ENCODE data around the gene CYB561A3. TPM values are rescaled to one million over a fixed set of nuclear protein-coding genes. Genes with fewer than 3 reads are reported as not detected.
A peak's percentile ranks its signal among the peaks of the same experiment; 100 is the strongest.

Gene CYB561A3
- total RNA-seq, 1 donor, result 62.5 TPM

DNA sequence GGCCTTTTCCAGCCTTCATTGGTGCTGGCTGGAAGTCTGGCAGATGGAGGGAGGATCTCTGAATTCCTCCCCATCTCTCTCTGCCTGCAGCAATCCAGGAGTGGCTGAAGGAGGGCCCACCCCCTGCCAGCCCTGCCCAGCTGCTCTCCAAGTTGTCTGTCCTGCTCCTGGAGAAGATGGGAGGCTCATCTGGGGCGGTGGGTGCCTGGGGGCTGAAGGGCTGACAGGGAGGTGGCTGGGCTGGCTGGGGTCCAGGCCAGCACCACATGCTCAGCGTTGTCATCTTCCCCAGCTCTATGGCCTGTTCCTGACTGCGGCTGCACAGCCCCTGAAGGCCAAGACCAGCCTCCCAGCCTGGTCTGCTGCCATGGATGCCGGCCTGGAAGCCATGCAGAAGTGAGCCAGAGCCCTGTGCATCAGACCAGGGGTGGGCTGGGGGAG is 16.5 kb downstream of the CYB561A3 start:
- DNase-seq (ENCODE audit: low read depth), result peak; percentile 46
- TF ChIP-seq, protein P1, sequence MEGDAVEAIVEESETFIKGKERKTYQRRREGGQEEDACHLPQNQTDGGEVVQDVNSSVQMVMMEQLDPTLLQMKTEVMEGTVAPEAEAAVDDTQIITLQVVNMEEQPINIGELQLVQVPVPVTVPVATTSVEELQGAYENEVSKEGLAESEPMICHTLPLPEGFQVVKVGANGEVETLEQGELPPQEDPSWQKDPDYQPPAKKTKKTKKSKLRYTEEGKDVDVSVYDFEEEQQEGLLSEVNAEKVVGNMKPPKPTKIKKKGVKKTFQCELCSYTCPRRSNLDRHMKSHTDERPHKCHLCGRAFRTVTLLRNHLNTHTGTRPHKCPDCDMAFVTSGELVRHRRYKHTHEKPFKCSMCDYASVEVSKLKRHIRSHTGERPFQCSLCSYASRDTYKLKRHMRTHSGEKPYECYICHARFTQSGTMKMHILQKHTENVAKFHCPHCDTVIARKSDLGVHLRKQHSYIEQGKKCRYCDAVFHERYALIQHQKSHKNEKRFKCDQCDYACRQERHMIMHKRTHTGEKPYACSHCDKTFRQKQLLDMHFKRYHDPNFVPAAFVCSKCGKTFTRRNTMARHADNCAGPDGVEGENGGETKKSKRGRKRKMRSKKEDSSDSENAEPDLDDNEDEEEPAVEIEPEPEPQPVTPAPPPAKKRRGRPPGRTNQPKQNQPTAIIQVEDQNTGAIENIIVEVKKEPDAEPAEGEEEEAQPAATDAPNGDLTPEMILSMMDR (IDR thresholded peaks at IDR 0.05; ENCODE audit: insufficient read depth, low read length), result no peak
- no peak overlapping the region for H3K4me3 ChIP-seq (ENCODE audit: low read depth, low read length)

DNA sequence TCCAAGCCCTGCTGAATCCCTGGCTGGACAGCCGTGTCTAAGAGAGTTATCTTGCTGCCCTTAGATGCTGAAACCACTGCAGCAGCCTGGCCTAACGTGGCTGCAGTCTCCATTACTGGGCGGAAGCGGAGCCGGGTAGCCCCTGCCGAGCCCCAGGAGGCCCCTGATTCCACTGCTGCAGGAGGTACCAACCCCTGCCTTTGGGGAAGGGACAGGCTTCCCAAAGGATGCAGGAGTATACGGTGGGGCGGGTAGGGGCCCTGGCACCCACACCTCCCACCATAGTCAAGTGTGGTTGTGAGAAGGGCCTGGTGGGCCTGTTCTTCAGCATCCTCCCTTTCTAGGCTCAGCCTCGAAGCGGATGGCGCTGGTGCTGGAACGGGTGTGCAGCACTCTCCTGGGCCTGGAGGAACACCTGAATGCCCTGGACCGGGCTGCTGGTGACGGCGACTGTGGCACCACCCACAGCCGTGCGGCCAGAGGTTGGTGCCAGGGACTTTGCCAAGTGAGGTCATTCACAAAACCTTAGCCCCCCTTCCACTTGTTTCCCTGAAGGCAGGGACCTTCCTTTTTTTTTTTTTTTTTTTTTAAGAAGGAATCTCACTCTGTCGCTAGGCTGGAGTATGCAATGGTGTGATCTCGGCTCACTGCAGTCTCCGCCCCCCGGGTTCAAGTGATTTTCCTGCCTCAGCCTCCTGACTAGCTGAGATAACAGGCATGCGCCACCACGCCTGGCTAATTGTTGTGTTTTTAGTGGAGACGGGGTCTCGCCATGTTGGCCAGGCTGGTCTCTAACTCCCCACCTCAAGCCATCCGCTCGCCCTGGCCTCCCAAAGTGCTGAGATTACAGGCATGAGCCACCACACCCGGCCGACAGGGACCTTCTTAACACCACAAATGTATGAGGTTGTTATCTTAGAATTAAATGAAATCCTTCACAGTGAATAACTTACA is 17.6 kb downstream of the CYB561A3 start:
- H3K4me3 ChIP-seq (ENCODE audit: low read depth, low read length), result no peak overlapping the region
- TF ChIP-seq, protein P1 (IDR thresholded peaks at IDR 0.05; ENCODE audit: insufficient read depth, low read length), result no peak
- no peak for DNase-seq (ENCODE audit: low read depth)

DNA sequence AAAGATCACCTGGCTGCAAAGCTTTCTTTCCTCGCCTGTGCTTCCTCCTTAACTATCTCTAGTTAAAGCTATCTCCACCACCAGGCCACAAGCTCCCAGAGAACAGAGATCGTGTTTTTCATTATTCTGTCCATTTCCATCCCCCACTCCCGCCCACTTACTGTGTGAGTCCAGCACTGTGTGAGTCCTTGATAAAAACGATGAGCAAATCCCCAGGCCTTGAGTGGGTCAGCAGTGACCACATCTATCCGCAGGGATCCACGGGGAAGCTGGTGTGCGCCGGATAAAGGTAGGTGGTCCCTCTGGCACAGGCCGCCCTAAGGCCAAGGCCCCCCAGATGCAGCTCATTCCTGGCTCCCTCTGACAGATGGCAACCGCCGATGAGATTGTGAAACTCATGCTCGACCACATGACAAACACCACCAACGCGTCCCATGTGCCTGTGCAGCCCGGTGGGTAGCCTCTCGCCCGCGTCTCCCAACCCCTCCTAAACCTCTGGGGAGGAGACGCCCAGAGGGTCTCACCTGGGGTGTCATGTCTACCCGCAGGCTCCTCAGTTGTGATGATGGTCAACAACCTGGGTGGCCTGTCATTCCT is 19.4 kb downstream of the CYB561A3 start:
- DNase-seq (ENCODE audit: low read depth), result no peak
- TF ChIP-seq, protein P1 (IDR thresholded peaks at IDR 0.05; ENCODE audit: insufficient read depth, low read length), result no peak
- H3K4me3 ChIP-seq (ENCODE audit: low read depth, low read length), result no peak overlapping the region

DNA sequence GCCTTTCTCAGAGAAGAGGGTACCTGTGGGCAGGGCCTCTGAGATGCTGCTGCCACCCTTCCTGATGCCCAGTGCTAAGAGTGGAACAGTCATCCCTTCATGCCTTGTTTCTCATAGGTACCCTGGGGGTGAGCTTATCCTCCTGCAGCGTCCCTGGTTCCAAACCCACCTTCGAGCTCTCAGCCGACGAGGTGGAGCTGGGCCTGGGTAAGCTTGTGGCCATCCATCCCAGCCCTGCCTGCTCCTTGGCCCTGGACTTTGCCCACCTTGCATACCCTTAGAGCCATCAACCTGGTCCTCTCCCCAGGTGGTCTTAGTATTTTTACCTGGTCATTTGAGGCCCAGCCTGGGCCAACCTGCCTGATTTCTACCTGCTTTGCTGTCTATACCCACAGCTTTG is 20.0 kb downstream of the CYB561A3 start:
- DNase-seq (ENCODE audit: low read depth), result no peak
- no peak overlapping the region for H3K4me3 ChIP-seq (ENCODE audit: low read depth, low read length)
- TF ChIP-seq, protein P1 (IDR thresholded peaks at IDR 0.05; ENCODE audit: insufficient read depth, low read length), result no peak

DNA sequence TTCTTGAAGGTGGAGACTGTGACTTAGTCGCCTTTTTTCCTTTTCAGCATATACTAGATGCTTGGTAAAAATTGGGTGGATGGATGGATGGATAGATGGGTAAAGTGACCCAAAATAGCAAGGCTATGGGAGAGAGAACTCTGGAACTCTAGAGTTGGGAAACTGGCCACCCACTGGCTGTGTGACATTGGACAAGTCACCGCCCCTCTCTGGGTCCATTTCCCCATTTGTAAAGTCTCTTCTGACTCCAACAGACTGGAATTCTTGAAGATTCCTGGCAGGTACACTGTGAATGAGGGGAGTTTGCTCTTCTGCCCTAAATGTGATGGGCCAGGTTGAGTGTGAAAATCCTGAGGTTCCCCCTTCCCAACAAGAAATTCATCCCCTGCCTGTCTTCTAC is 20.7 kb downstream of the CYB561A3 start:
- TF ChIP-seq, protein P1 (IDR thresholded peaks at IDR 0.05; ENCODE audit: insufficient read depth, low read length), result no peak
- DNase-seq (ENCODE audit: low read depth), result no peak

DNA sequence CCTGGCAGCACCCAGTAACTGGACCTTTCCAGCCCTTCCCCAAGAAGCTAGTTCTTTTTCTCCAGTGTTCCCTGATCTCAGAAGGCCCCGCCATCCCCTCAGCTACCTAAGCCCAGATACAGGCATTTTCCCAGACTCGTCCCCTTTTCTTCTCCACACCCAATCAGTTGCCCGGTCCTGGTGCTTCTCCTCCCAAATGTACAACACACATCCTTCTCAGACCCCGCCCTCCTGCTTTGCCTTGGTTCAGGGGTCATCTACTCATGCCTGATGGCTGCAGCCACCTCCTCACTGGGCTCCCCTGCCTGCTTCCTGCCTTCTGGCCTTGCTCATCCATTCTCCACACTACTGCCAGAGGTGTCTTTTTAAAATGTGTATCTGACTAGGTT is 22.2 kb downstream of the CYB561A3 start:
- DNase-seq (ENCODE audit: low read depth), result no peak
- no peak overlapping the region for H3K4me3 ChIP-seq (ENCODE audit: low read depth, low read length)
- TF ChIP-seq, protein P1 (IDR thresholded peaks at IDR 0.05; ENCODE audit: insufficient read depth, low read length), result no peak

More for the DNA sequence above, 20.7 kb downstream of the CYB561A3 start:
- no peak overlapping the region for H3K4me3 ChIP-seq (ENCODE audit: low read depth, low read length)

All from fibroblast of the aortic adventitia (primary cell).